Activated CD4-positive, alpha-beta T cell treated with anti-CD3 and anti-CD28 coated beads, Interleukin-2, Interleukin-6, amounts not matched to agents 100 ng/mL and 50 ng/mL, durations not matched to agents 16 hours and 8 hours (primary cell): ENCODE results near the gene NAT9.

Source experiments
- DNase-seq: peaks from one replicate; pipeline ENCODE4 v3.0.0-alpha.2; 2020

NAT9 gene

GRCh38 chr17:74778960-74779359, 2.8 kb upstream of the NAT9 start:
- DNase-seq, result no peak

DNA sequence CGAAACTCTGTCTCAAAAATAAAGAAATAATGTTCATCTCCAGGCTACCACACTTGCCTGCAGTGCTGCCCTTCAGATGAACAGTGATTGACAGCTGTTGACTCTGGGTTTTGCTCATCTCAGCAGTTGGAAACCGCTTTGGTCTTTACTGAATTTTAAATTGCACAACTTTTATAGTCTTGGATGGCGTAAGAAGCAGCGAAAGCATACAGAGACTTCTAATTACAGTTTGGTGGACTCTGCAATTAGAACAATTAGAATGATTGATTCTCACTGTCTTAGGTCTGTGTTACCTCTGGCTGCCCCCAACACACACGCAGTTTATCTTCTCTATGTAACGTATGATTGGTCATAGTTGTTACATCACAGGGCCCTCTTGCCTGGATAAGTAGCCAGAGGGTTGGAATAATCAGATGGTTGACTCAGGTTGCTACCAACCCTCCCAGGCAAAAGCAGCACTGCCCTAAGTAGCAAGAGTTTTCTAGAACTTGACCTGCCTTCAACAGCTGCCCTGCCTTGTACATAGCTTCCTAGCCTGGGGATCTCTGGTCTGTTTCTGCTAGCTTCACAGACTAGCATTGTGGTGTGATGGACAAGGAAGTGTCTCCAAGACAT, 1.9 kb upstream of the NAT9 start:
- DNase-seq, result no peak

GRCh38 chr17:74776990-74777389, 845 bp upstream of the NAT9 start:
- DNase-seq, result no peak

DNA sequence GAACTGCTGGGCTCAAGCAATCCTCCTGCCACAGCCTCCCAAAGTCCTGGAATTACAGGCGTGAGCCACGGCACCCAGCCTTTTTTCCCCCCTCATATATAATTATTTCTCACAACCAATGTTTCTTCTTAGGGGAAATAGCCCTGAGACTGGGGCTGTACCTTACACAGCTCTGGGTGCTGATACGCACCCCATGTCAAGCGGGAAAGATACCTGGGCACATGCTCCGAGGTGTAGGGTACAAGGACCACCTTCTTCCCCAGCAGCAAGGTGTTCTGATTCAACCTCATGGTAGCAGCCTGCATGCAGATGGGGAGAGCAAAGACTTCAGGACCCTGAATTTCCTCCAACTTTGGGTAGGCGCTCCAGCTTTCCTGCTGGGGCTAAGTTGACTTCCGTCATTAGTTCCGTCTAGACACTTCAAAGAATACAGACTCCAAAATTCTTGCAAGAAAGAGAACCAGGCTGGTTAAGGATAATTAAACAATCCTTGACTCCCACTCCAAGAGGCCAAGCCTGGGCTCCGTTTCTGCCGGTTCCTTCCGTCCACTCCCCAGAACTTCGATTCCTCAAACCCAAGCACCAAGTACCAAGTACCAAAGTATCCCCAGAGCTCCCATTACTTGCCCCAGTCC, 619 bp downstream of the NAT9 start:
- no peak for DNase-seq

DNA sequence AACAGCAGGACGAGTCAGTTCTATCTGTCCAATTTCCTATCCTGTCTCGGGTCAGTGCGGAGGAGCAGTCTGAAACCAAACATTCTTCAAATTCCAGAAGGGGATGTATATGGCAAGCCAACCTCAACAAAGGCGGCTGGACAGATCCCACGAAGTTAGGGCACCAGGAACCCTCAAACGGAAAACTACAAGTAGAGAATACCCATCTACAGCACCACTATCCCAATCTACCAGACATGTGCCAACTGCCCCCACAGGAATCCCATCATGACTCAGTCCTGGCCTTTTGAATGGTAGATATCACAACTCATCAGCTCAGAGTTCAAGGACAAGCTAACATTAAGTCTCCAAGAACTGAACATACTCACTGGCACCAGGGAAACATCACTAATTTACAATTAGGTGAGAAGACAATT, 2.3 kb downstream of the NAT9 start:
- no peak for DNase-seq

- DNase-seq, result no peak
These were observed 2.7 kb downstream of the NAT9 start for GRCh38 chr17:74773414-74773813.

DNA sequence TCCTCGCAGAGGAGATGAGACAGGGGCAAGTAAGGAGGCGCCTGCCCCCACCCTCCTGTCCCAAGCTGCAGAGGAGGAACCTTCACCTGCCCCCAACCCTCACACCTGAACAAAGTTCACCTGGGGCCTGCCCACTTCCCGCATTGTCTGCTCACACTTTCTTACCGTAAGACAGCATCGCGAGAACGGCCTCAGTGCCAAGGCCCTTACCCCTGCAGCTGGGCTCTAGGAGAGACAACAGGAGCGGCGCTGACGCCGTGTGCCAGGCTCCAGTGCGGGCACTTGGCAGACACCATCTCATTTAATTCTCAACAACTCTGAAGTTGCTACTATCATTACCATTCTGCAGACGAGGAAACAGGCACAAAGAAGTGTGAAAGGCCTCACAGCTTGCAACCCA, 4.1 kb downstream of the NAT9 start:
- no peak for DNase-seq

GRCh38 chr17:74771319-74771914, 4.7 kb downstream of the NAT9 start:
- DNase-seq, result no peak

- DNase-seq, result peak; percentile 77
These were observed 5.4 kb downstream of the NAT9 start for GRCh38 chr17:74770498-74771318.

DNA sequence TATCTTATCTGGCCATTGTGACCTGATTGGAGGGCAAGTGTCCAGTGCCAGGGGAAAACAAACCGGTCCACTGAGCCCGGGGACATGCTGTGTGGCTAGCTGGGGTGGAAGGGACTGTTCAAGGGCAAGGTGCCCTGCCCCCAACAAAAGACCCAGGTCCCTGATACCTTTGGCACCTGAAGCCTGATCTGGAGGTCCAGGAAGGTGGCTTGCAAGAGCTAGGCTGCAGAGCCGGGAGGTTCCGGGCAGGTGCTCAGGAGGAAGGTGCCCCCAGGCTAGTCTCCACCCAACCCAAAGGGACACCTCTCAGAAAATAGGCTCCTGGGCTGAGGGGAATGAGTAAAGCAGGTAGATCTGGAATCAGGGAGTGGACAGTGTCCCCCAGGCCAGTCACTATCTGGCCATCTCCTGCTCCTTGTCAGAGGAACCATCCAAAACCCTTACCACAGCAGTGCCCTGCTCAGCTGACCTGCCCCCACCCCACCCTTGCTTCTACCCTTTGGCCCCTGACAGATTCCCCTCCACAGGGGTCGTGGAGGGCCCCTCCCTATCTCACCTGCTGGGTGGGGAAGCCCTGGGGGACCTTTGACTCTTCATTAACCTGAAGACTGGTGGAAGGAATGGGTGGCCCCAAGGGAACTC, 6.2 kb downstream of the NAT9 start:
- no peak for DNase-seq

DNA sequence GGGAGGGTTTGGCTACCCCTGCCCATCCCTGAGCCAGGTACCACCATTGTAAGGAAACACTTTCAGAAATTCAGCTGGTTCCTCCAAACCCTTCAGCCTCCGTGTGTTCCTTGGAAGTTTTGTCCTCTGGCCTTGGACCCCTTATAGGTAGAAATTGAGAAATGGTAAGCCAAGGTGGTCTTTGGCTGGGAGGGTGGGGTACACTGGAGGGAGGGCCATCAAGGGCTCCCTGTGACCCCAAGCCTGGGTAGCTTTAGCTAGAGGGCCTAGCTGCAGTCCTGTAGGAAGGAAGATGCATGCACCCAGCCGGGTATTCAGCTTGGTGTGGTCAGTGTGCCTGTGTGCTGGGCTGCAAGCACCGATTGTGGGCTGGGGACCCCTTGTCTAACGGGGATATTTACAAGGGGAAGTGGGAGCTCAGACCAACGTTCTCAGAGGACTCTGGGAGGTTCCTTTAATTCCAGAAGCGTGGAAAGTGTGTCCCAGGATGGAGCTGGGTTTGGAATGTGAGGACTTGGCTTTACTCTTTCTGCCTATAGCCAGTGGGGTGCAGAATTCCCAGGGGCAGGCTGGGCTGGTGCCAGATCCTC, 6.8 kb downstream of the NAT9 start:
- DNase-seq, result no peak

DNA sequence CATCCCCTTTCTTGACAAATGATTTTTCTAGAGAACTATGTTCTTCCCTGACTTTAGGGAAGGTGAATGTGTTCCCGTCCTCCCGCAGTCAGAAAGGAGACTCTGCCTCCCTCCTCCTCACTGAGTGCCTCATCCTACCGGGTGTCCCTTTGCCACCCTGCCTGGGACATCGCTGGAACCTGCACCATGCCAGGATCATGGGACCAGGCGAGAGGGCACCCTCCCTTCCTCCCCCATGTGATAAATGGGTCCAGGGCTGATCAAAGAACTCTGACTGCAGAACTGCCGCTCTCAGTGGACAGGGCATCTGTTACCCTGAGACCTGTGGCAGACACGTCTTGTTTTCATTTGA, 7.4 kb downstream of the NAT9 start:
- no peak for DNase-seq

DNA sequence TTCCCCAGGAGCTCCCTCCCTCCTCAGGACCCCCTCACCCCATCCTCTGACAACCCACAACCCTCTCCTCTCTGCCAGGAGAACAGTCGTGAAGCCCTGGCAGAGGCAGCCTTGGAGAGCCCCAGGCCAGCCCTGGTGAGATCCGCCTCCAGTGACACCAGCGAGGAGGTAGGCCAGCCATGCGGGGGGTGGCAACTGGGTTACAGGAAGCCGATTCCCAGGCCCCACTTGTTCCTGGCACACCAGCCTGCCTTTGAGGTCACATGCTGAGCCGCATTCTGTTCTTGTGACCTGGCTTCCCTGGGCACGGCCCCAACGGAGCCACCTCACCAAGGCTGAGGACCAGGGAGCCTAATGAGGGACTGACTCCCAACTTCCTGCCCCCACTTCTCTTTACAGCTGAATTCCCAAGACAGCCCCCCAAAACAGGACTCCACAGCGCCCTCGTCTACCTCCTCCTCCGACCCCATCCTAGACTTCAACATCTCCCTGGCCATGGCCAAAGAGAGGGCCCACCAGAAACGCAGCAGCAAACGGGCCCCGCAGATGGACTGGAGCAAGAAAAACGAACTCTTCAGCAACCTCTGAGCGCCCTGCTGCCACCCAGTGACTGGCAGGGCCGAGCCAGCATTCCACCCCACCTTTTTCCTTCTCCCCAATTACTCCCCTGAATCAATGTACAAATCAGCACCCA, 7.9 kb downstream of the NAT9 start:
- DNase-seq, result no peak

- DNase-seq, result no peak
These were observed 9.0 kb downstream of the NAT9 start for GRCh38 chr17:74767111-74767516.

DNA sequence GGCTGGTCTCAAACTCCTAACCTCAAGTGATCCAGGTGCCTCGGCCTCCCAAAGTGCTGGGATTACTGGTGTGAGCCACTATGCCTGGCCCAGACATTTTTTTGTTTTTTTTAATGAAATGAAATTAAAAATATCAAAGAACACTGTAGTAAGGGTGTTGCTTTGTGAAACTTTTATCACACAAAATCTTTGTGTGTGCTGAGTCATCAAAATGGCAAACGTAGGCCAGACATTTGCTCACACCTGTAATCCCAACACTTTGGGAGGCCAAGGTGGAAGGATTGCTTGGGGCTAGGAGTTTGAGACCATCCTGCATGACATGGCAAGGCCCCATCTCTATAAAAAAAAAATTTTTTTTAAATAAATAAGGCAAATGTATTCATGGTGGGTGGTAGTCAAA, 9.7 kb downstream of the NAT9 start:
- DNase-seq, result no peak

DNA sequence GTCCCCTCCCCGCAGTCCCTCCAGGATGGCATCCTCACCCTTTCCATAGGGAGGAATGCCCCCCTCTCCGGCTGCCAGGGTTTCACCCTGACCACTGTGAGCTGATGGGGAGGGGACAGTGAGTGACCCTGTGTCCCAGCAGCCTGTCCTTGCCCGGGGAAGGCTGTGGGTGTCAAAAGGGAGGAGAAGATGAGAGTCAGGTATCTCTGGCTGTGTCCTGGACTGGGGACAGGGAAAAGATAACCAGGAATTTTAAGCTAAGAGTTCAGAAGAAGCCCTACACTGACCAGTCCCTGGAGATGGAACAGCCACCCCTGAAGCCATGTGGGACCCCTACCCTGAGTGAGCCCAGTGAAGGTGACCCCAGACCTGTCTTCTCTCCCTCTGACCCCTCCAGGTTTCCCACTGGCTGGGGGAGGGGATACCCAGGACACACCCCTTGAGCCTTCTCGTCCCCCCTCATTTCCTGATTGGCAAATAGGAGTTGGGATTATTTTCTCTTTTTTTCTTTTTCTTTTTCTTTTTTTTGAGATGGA, 11.3 kb downstream of the NAT9 start:
- DNase-seq, result no peak

GRCh38 chr17:74763565-74764387, 12.4 kb downstream of the NAT9 start:
- DNase-seq, result no peak

- no peak for DNase-seq
These were observed 14.2 kb downstream of the NAT9 start for GRCh38 chr17:74761931-74762330.

GRCh38 chr17:74761419-74761818, 14.7 kb downstream of the NAT9 start:
- DNase-seq, result no peak

- DNase-seq, result no peak
These were observed 15.6 kb downstream of the NAT9 start for GRCh38 chr17:74760404-74761105.
